Measurements from ENCODE around the gene ABCC4.

Gene ABCC4

DNA sequence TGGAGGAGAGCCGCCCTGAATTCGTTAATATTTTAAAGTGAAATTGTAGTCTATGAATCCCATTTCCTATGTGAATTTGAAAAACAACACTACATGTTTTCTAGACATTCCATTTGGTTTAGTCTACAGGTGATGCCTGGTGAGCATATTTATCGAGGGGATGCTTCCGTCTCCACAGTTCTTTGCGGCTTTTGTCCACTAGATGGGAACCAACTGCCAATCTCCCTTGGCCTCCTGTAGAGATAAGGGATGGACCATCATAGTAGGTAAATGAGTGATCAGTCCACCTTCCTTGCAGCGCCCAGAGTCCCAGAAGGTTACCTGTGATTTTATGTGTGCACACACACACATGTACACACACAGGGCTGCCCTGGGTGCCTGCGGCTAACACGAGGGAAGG is 299.1 kb downstream of the ABCC4 start:
- no peak for TF ChIP-seq JUND (IDR thresholded peaks at IDR 0.05; ENCODE audit: low read depth)
- in situ Hi-C loops (cut with HindIII; ENCODE audit: low pct_unique_long_range_greater_than_20kb, low sequenced_read_pairs), result no loop called here
- no peak for DNase-seq (ENCODE audit: low read depth in 1 of 2, low spot score in 1 of 2)

DNA sequence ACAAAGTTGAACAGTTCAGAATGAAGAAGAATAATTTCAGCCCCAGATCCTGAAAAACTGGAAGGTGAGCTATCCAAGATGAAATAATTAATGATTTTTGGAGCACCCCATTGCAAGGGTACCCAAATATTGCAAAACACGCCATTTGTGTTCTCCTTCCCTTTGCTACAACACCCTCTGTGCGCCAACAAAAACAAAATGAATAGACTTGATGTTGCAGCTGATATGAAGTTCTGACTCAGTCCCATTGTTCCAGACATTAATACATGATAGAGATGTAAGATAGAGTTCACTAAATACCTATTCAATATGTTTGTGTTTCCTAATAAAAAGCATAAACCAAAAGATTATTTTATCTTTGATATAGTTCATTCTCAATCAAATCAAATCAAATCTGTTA is 301.4 kb downstream of the ABCC4 start:
- no peak for TF ChIP-seq JUND (IDR thresholded peaks at IDR 0.05; ENCODE audit: low read depth)
- in situ Hi-C loops (cut with HindIII; ENCODE audit: low pct_unique_long_range_greater_than_20kb, low sequenced_read_pairs), result no loop called here
- no peak for DNase-seq (ENCODE audit: low read depth in 1 of 2, low spot score in 1 of 2)

- TF ChIP-seq JUND (IDR thresholded peaks at IDR 0.05; ENCODE audit: low read depth), result no peak
- no peak for DNase-seq (ENCODE audit: low read depth in 1 of 2, low spot score in 1 of 2)
- in situ Hi-C loops (cut with HindIII; ENCODE audit: low pct_unique_long_range_greater_than_20kb, low sequenced_read_pairs), result no loop called here
Observed at GRCh38 chr13:94997126-94997525, 304.1 kb downstream of the ABCC4 start.

GRCh38 chr13:94996445-94996844 is 304.8 kb downstream of the ABCC4 start:
- no peak for DNase-seq (ENCODE audit: low read depth in 1 of 2, low spot score in 1 of 2)
- TF ChIP-seq JUND (IDR thresholded peaks at IDR 0.05; ENCODE audit: low read depth), result no peak
- in situ Hi-C loops (cut with HindIII; ENCODE audit: low pct_unique_long_range_greater_than_20kb, low sequenced_read_pairs), result no loop called here

DNA sequence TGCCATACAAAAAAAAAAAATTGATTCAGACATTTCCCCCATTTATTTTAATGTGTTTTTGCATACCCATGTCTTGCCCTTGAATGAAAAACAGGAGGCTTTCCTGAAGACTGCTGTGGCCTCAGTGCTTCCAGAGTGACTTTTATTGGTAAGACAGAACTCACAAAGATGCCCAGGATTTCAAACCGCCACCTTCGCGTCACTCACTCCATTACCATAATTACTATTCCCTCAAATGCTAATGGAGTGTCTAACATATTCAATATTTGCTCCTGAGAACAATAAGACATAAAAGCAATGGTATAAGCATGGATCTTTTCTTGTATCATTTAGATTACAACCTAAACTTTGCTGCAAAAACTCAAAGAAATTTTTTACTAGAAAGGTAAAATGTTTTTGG is 306.7 kb downstream of the ABCC4 start:
- TF ChIP-seq JUND (IDR thresholded peaks at IDR 0.05; ENCODE audit: low read depth), result no peak
- DNase-seq (ENCODE audit: low read depth in 1 of 2, low spot score in 1 of 2), result no peak
- in situ Hi-C loops (cut with HindIII; ENCODE audit: low pct_unique_long_range_greater_than_20kb, low sequenced_read_pairs), result no loop called here

GRCh38 chr13:94993616-94994015 is 307.6 kb downstream of the ABCC4 start:
- TF ChIP-seq JUND (IDR thresholded peaks at IDR 0.05; ENCODE audit: low read depth), result no peak
- DNase-seq (ENCODE audit: low read depth in 1 of 2, low spot score in 1 of 2), result no peak
- in situ Hi-C loops (cut with HindIII; ENCODE audit: low pct_unique_long_range_greater_than_20kb, low sequenced_read_pairs), result no loop called here

DNA sequence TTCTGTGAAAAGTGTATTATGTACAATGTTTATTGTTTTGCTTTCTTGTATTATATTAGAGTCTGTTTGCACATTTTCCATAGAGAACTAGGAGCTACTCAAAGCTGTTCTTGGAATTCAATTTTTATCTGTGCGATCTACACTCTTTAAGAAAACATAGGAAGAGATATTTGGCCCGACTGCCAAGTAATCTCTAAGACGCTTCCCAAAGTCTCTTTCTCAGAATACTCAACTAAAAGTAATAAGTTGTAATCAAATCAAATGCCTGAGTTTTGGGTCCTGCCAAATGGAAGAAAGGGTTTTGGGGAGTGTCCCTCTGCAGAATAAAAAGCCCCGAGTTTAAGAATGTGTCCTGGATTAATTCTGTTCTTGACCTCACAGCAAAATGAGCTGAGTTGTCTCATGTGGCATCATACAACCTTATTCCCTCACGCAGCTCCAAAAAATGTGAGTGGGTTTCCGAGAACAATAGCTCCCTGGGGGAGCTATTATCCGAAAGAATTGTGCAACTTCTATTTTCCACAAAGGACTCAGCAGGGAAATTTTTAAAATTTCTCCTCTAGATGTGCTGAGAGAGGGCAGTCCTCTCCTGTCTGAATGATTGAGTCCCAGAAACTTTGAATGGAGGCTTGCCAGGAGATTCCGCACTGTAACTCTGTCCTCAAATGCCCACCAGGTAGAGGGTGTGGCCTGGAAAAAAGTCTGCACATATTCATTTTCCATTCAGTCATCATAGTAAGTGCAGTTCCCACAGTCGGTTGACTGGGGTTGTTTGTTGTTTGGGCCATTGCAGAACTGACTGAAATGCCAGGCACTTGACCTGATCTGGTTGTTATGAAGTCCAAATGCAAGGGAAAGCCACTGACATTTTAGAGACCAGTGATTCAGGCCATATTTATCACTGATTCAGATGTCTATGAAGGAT is 309.0 kb downstream of the ABCC4 start:
- in situ Hi-C loops (cut with HindIII; ENCODE audit: low pct_unique_long_range_greater_than_20kb, low sequenced_read_pairs), result no loop called here
- TF ChIP-seq JUND (IDR thresholded peaks at IDR 0.05; ENCODE audit: low read depth), result no peak
- no peak for DNase-seq (ENCODE audit: low read depth in 1 of 2, low spot score in 1 of 2)

DNA sequence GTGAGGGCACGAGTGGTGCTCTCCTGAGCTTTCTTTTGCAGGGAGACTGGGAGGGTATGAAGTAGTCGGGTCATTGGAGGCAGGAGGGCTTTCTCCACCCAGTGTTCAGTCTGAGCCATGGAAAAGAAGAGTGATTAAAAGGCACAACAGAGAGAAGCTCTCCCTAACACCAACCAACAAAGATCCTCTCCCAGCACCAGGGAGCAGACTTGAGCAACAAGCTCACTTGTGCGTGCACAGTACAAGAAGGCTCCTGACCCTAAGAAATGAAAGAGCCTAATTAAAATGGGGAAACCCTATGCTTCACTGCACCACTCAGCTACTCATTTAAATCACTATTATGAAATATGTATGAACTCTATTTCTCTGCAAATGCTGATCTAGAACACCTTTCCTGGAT is 312.6 kb downstream of the ABCC4 start:
- in situ Hi-C loops (cut with HindIII; ENCODE audit: low pct_unique_long_range_greater_than_20kb, low sequenced_read_pairs), result no loop called here
- TF ChIP-seq JUND (IDR thresholded peaks at IDR 0.05; ENCODE audit: low read depth), result no peak
- DNase-seq (ENCODE audit: low read depth in 1 of 2, low spot score in 1 of 2), result peak in 1 of 2 experiments; percentile 5

DNA sequence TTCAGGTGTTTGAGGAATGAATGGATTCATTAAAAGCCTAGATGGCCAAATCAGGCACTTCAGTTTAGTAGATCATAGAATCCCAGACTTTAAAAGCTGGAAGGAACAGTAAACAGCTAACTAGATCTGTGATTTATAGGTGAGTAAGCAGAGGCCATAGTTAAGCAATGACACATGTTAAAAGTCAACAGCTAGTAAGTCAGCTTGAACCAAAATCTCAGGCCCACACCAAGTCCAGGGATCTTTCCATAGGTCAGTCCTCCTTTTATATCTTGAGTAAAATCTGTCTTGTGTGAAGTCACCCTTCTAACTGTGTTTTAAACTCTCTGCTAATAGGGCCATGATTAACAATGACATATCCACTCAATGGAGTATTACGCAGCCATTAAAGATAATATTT is 313.4 kb downstream of the ABCC4 start:
- TF ChIP-seq JUND (IDR thresholded peaks at IDR 0.05; ENCODE audit: low read depth), result no peak
- no peak for DNase-seq (ENCODE audit: low read depth in 1 of 2, low spot score in 1 of 2)
- in situ Hi-C loops (cut with HindIII; ENCODE audit: low pct_unique_long_range_greater_than_20kb, low sequenced_read_pairs), result no loop called here

DNA sequence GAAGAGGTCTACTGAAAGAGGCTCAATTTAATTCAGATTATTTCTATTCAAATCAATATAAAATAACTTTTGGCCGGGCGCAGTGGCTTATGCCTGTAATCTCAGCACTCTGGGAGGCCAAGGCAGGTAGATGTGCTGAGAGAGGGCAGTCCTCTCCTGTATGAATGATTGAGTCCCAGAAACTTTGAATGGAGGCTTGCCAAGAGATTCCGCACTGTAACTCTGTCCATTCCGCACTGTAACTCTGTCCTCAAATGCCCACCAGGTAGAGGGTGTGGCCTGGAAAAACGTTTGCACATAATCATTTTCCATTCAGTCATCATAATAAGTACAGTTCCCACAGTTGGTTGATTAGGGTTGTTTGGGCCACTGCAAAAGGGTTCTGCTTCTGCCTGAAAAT is 314.2 kb downstream of the ABCC4 start:
- no peak for DNase-seq (ENCODE audit: low read depth in 1 of 2, low spot score in 1 of 2)
- TF ChIP-seq JUND (IDR thresholded peaks at IDR 0.05; ENCODE audit: low read depth), result no peak
- in situ Hi-C loops (cut with HindIII; ENCODE audit: low pct_unique_long_range_greater_than_20kb, low sequenced_read_pairs), result no loop called here

DNA sequence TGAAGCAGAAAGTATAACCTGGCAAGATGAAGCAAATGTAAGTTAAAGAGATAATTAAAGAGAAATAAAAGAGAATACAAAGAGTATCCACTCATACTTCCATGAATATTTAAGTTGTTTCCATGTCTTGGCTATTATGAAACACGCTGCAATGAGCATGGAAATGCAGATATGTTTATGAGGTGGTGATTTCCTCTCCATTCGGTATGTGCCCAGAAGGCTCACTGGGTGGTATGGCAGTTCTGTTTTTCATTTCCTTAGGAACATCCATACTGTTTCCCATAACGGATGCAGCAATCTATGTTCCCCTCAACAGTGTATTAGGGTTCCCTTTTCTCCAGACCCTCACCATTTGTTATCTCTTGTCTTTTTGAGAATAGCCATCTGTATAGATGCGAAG is 316.3 kb downstream of the ABCC4 start:
- DNase-seq (ENCODE audit: low read depth in 1 of 2, low spot score in 1 of 2), result no peak
- in situ Hi-C loops (cut with HindIII; ENCODE audit: low pct_unique_long_range_greater_than_20kb, low sequenced_read_pairs), result no loop called here
- TF ChIP-seq JUND (IDR thresholded peaks at IDR 0.05; ENCODE audit: low read depth), result no peak

GRCh38 chr13:94978516-94978915 is 322.7 kb downstream of the ABCC4 start:
- no peak for DNase-seq (ENCODE audit: low read depth in 1 of 2, low spot score in 1 of 2)
- TF ChIP-seq JUND (IDR thresholded peaks at IDR 0.05; ENCODE audit: low read depth), result no peak
- in situ Hi-C loops (cut with HindIII; ENCODE audit: low pct_unique_long_range_greater_than_20kb, low sequenced_read_pairs), result no loop called here

DNA sequence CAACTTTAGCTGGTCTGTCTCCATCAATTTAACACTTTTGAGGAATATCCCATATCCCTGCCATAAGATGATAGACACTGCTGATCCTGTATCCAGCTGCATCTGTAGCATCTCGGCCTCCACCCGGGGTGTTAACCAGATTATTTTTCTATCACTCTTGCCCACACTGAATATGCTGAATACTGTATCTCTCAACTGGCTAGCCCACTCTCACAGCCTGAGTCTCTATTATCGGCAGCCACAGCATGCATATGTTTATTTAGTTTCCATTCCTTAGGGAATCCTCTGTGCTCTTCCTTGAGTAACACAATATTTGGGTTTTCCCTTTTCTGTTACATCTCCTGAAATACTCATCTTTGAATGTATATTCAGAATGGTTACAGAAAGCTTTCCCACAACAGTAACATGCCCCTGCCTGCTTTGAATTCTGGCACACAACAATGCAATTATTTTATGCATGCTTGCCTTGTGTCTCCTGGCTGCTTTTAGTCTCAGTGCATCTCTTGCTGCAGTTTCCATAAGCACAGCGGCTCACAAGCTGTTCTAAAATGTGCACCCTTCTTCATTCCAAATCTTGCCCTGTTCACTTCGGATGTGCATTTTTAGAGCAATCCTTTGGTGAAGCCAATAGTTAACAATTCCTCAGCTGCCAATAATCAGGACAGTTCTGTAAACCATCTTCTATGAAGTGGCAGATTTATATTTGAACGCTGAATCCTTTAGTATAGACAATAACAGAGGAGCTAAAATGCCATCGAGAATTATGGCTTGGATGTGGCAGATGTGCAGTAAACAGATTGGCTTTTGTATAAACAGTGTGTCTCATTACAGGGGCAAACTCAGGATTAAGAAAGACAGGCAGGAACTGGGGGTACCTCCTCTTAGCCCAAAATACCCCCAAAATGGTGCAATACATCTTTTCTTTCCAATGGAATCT is 327.0 kb downstream of the ABCC4 start:
- TF ChIP-seq JUND (IDR thresholded peaks at IDR 0.05; ENCODE audit: low read depth), result no peak
- DNase-seq (ENCODE audit: low read depth in 1 of 2, low spot score in 1 of 2), result no peak
- in situ Hi-C loops (cut with HindIII; ENCODE audit: low pct_unique_long_range_greater_than_20kb, low sequenced_read_pairs), result no loop called here

Measured in T47D (cell line).